DND-41 (cell line): ENCODE data around the gene FNDC10.

ENCODE experiments used
- ATAC-seq: fragments of 200-7000 bp; cut with Tn5 transposase; 3 replicates; pipeline ENCODE4 v1.9.1; 2021; ENCODE audit warnings: low read depth; ENCODE audit not compliant: insufficient read depth
- DNase-seq: peaks from one replicate; pipeline ENCODE4 v3.0.0-alpha.2; 2020
- H2AFZ ChIP-seq: 2 replicates; pipeline ENCODE4 v1.6.0; 2012; ENCODE audit warnings: low read depth, low read length
- H3K27ac ChIP-seq: 2 replicates; pipeline ENCODE4 v1.5.1; 2012; ENCODE audit warnings: low read length, inconsistent platforms
- H3K27me3 ChIP-seq: fragments of 200-600 bp; sonication (generic); 2 replicates; pipeline ENCODE4 v1.6.0; 2012; ENCODE audit warnings: low read length, mild to moderate bottlenecking, inconsistent platforms; ENCODE audit not compliant: insufficient read depth, poor library complexity
- H3K36me3 ChIP-seq: 2 replicates; pipeline ENCODE4 v1.5.1; 2012; ENCODE audit warnings: low read length, inconsistent platforms; ENCODE audit not compliant: insufficient read depth
- H3K4me1 ChIP-seq: 2 replicates; pipeline ENCODE4 v1.5.1; 2012; ENCODE audit warnings: mild to moderate bottlenecking, low read length; ENCODE audit not compliant: insufficient read depth
- H3K4me2 ChIP-seq: 2 replicates; pipeline ENCODE4 v1.6.0; 2012; ENCODE audit warnings: mild to moderate bottlenecking, moderate library complexity, low read length, inconsistent platforms; ENCODE audit not compliant: insufficient read depth
- H3K4me3 ChIP-seq, 2 experiments: fragments of 200-600 bp in 1 of 2; shearing (Covaris generic) in 1 of 2; 2 replicates each; pipeline ENCODE4 v1.5.1; 2012 to 2016; ENCODE audit warnings: inconsistent platforms in 2 of 2, low read length in 2 of 2, mild to moderate bottlenecking in 2 of 2, low read depth in 1 of 2, moderate library complexity in 1 of 2
- H3K79me2 ChIP-seq: 2 replicates; pipeline ENCODE4 v1.6.0; 2012; ENCODE audit warnings: low read length, inconsistent platforms; ENCODE audit not compliant: insufficient read depth
- H3K9ac ChIP-seq: 2 replicates; pipeline ENCODE4 v1.6.0; 2012; ENCODE audit warnings: low read depth, mild to moderate bottlenecking, inconsistent platforms, low read length, moderate library complexity
- H3K9me3 ChIP-seq: 2 replicates; pipeline ENCODE4 v1.5.1; 2012; ENCODE audit warnings: low read length, moderate library complexity, mild to moderate bottlenecking, inconsistent platforms; ENCODE audit not compliant: insufficient read depth, severe bottlenecking
- H4K20me1 ChIP-seq: 2 replicates; pipeline ENCODE4 v1.6.0; 2012; ENCODE audit warnings: low read length; ENCODE audit not compliant: insufficient read depth
- CTCF ChIP-seq: IDR thresholded peaks from 2 replicates; pipeline ENCODE4 v1.5.1; 2012; ENCODE audit warnings: borderline replicate concordance, low read length, moderate library complexity, mild to moderate bottlenecking; ENCODE audit not compliant: poor library complexity, severe bottlenecking; ENCODE audit errors: extremely low read depth
- EZH2 ChIP-seq: IDR thresholded peaks from 3 replicates; pipeline ENCODE4 v1.6.1; 2012; ENCODE audit warnings: borderline replicate concordance, low read depth, mild to moderate bottlenecking, moderate library complexity, low read length, inconsistent platforms; ENCODE audit not compliant: severe bottlenecking

The FNDC10 gene

DNA sequence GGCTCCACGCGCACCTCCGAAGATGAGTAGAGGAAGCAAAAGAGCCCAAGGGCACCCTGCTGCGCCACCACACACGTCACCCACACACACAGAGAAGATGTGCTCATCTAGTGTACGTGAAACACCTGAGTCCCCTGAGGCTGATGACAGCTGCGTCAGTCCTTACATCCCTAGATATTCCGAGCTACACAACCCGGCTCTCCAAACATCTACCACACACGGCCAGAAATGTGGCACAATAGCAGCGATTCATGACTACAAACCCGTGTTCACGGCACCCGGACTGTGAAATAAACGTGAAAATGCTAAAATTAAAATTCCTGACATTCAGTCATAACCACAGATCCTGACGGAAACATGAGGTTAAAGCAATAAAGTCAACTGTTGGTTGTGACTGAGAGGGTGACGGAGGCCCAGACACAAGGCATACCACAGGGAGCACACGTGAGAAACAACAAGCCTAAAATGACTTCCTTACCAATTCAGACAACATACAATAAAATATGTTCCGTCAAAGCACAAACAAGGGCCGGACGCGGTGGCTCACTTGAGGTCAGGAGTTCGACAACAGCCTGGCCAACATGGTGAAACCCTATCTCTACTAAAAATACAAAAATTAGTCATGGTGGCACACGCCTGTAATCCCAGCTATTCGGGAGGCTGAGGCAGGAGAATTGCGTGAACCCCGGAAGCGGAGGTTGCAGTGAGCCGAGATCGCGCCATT lies 32.6 kb downstream of the FNDC10 start:
- TF ChIP-seq CTCF, result no peak
- no peak for TF ChIP-seq EZH2
- Histone ChIP-seq H3K9ac (no peak overlapping the region), H3K4me2 (no peak overlapping the region), H2AFZ (no peak overlapping the region), H3K9me3 (no peaks in the 10 kb centered on the region), H3K36me3 (peaks cover 75% of the 10 kb centered on the region), H3K79me2 (peaks cover 99% of the 10 kb centered on the region), H3K27ac (no peak overlapping the region), H3K4me1 (peaks cover 25% of the 10 kb centered on the region; the same call in 1 of the 2 replicates), H3K4me3 (no peak overlapping the region), H3K27me3 (no peaks in the 10 kb centered on the region), H4K20me1 (peaks cover 82% of the 10 kb centered on the region)
- ATAC-seq (no peak), DNase-seq (no peak)

DNA sequence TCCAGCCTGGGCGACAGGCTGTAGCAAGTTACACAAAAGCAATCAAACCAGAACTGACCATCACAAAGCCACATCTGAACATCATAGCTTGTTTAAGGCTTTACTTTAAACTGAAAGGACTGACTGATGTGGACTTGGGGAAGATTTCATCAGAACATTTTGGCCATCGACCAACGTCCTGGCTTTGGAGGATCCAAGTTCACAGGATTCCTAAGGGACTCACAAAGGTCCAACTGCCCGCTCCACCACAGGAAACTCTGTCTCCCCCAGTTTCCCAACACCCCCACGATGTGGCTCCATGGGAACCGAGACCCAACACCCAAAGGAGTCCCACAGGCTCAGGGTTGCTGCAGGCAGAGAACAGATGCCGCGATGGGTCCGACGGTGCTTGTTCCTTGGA lies 34.6 kb downstream of the FNDC10 start:
- Histone ChIP-seq H3K9me3 (no peaks in the 10 kb centered on the region), H3K27me3 (no peaks in the 10 kb centered on the region), H3K4me3 (no peak overlapping the region), H4K20me1 (peaks cover 82% of the 10 kb centered on the region), H3K27ac (no peak overlapping the region), H3K4me1 (peaks cover 13% of the 10 kb centered on the region; the same call in 1 of the 2 replicates), H3K79me2 (peaks cover 94% of the 10 kb centered on the region), H3K9ac (no peak overlapping the region), H3K36me3 (peaks cover 85% of the 10 kb centered on the region), H2AFZ (no peak overlapping the region), H3K4me2 (no peak overlapping the region)
- no peak for DNase-seq
- TF ChIP-seq EZH2 (no peak), CTCF (no peak)
- ATAC-seq, result no peak

DNA sequence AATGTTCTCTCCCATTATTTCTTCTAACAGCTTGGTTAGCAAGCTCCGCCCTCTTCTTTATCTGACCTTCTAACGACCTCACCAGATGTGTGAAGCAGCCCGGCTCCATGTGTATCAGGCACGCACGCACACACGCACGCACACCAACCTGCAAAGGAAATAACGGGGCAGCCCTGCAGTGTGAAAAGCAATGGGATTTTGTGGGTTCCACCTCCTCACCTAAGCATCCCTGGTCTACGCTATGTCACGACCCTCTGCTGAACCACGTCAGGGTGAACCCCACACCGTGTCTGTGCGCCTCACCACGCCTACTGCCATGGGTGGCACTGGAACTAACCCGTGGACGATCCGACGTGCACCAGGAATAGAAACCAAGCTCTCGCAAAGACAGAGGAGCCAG lies 35.7 kb downstream of the FNDC10 start:
- H2AFZ ChIP-seq, result no peak overlapping the region
- peaks cover 94% of the 10 kb centered on the region for H3K79me2 ChIP-seq

More for the DNA sequence above, 35.7 kb downstream of the FNDC10 start:
- Histone ChIP-seq H4K20me1 (peaks cover 74% of the 10 kb centered on the region), H3K4me3 (no peak overlapping the region), H3K9ac (no peak overlapping the region), H3K27ac (no peak overlapping the region), H3K27me3 (no peaks in the 10 kb centered on the region), H3K4me1 (0 out of 2 replicates have a peak, but pooled peaks cover 2% of the 10 kb centered on the region), H3K36me3 (peaks cover 84% of the 10 kb centered on the region), H3K9me3 (no peaks in the 10 kb centered on the region), H3K4me2 (no peak overlapping the region)
- DNase-seq, result no peak
- TF ChIP-seq EZH2, result no peak
- TF ChIP-seq CTCF, result no peak
- ATAC-seq, result no peak
